Caco-2 (cell line): ENCODE data around the gene AREL1. TPM values are rescaled to one million over a fixed set of nuclear protein-coding genes. Genes with fewer than 3 reads are reported as not detected.

Source experiments
- BruUV-seq: library from RNA; stranded (reverse); fragments of 400-500 nt; replicated peaks from 2 replicates; lab custom pipeline; 2021; lab: Mats Ljungman, UMichigan
- CTCF ChIA-PET: fragments of 300-600 bp; sonication (Branson Sonifier 250); formaldehyde crosslinking; loops from one replicate; lab custom pipeline; 2022; ENCODE audit warnings: antibody characterized with exemption; lab: Charles Lee
- POLR2A ChIA-PET: fragments of 300-600 bp; sonication (Branson Sonifier 250); formaldehyde crosslinking; loops from one replicate; lab custom pipeline; 2022; ENCODE audit warnings: antibody characterized with exemption; lab: Charles Lee
- DNase-seq, 2 experiments: peaks; one replicate each; pipeline versions ENCODE4 v3.0.0 to v3.0.0-alpha.2; 2020 to 2022
- H3K27me3 ChIP-seq: replicated peaks from 2 replicates; pipeline ENCODE4 v1.6.0; 2011; ENCODE audit warnings: low read length; ENCODE audit not compliant: control insufficient read depth, insufficient read depth
- H3K36me3 ChIP-seq: 2 replicates; pipeline ENCODE4 v1.5.1; 2011; ENCODE audit warnings: low read length; ENCODE audit not compliant: control insufficient read depth, insufficient read depth
- H3K4me1 ChIP-seq: fragments of 250-450 bp; sonication (Bioruptor Pico); 2 replicates; pipeline ENCODE4 v1.5.1; 2020; ENCODE audit warnings: mild to moderate bottlenecking
- H3K4me3 ChIP-seq: 2 replicates; pipeline ENCODE4 v1.5.1; 2011; ENCODE audit warnings: low read depth, mild to moderate bottlenecking, control low read depth, low read length
- H3K9me3 ChIP-seq: fragments of 250-450 bp; sonication (Bioruptor Pico); 2 replicates; pipeline ENCODE4 v1.5.1; 2020; ENCODE audit warnings: mild to moderate bottlenecking, moderate library complexity
- H3K27ac Mint-ChIP-seq: one replicate; pipeline ENCODE4 v1.8.0; 2022; ENCODE audit warnings: mixed read lengths; ENCODE audit not compliant: unreplicated experiment
- H3K27me3 Mint-ChIP-seq: one replicate; pipeline ENCODE4 v1.8.0; 2022; ENCODE audit warnings: mixed read lengths; ENCODE audit not compliant: insufficient read depth, unreplicated experiment
- H3K36me3 Mint-ChIP-seq: one replicate; pipeline ENCODE4 v1.8.0; 2022; ENCODE audit warnings: mild to moderate bottlenecking, mixed read lengths; ENCODE audit not compliant: insufficient read depth, unreplicated experiment
- H3K4me1 Mint-ChIP-seq: one replicate; pipeline ENCODE4 v1.8.0; 2022; ENCODE audit warnings: low read depth, mixed read lengths; ENCODE audit not compliant: unreplicated experiment
- H3K4me3 Mint-ChIP-seq: one replicate; pipeline ENCODE4 v1.8.0; 2022; ENCODE audit warnings: mild to moderate bottlenecking, moderate library complexity, mixed read lengths; ENCODE audit not compliant: unreplicated experiment
- H3K9me3 Mint-ChIP-seq: one replicate; pipeline ENCODE4 v1.8.0; 2022; ENCODE audit warnings: mixed read lengths; ENCODE audit not compliant: unreplicated experiment
- CTCF ChIP-seq, 2 experiments: fragments of 200-600 bp in 1 of 2; IDR thresholded peaks; 1 replicate in 1 of 2; 2 replicates in 1 of 2; pipeline versions ENCODE4 v1.5.1 to v1.8.0; 2011 to 2022; ENCODE audit warnings: antibody characterized with exemption in 1 of 2, control low read depth in 1 of 2, inconsistent platforms in 1 of 2, low read depth in 1 of 2, low read length in 1 of 2, mild to moderate bottlenecking in 1 of 2, moderate library complexity in 1 of 2; ENCODE audit not compliant: insufficient read depth in 1 of 2, severe bottlenecking in 1 of 2, unreplicated experiment in 1 of 2
- intact Hi-C: fragments of 100-400 bp; cut with micrococcal nuclease; formaldehyde crosslinking; loops from one replicate; pipeline ENCODE4 v1.10.0; 2022; ENCODE audit not compliant: unreplicated experiment
- total RNA-seq: library from RNA; stranded (reverse); gene quantifications from 2 replicates; pipeline ENCODE4 v1.2.3, GENCODE V29; 2022

Gene AREL1
- total RNA-seq, 1 experiment from 2014 or later: 38.0 TPM

GRCh38 chr14:74710480-74710879 lies 2.4 kb downstream of the AREL1 start:
- Mint-ChIP-seq H3K4me1 (no peaks in the 10 kb centered on the region), H3K36me3 (peaks cover 9% of the 10 kb centered on the region), H3K4me3 (no peak overlapping the region), H3K27me3 (no peaks in the 10 kb centered on the region), H3K27ac (no peak overlapping the region), H3K9me3 (no peaks in the 10 kb centered on the region)
- H3K36me3 ChIP-seq: no peaks in the 10 kb centered on the region
- ChIA-PET POLR2A (no interaction called here), CTCF (interaction anchor here (0.6 to 0.7 kb wide), 2 partner anchors 69 to 195 kb away, joined by 3 read pairs; no protein-coding TSS in a partner anchor)
- no peak for DNase-seq
- no peak for TF ChIP-seq CTCF (IDR thresholded peaks at IDR 0.05; ENCODE audit: insufficient read depth in 1 of 2, low read depth in 1 of 2, low read length in 1 of 2, severe bottlenecking in 1 of 2, unreplicated experiment in 1 of 2)
- H3K9me3 ChIP-seq: no peaks in the 10 kb centered on the region
- H3K4me1 ChIP-seq: 0 out of 2 replicates have a peak, but pooled peaks cover 3% of the 10 kb centered on the region
- BruUV-seq: no TSS peak
- intact Hi-C loops: no loop called here
- H3K27me3 ChIP-seq: no peaks in the 10 kb centered on the region
- H3K4me3 ChIP-seq: no peak overlapping the region

GRCh38 chr14:74705613-74706500 lies 7.0 kb downstream of the AREL1 start:
- TF ChIP-seq CTCF (IDR thresholded peaks at IDR 0.05; ENCODE audit: insufficient read depth in 1 of 2, low read depth in 1 of 2, low read length in 1 of 2, severe bottlenecking in 1 of 2, unreplicated experiment in 1 of 2): no peak
- Mint-ChIP-seq H3K36me3 (peaks cover 6% of the 10 kb centered on the region), H3K27ac (no peak overlapping the region), H3K9me3 (peaks cover 13% of the 10 kb centered on the region), H3K27me3 (no peaks in the 10 kb centered on the region), H3K4me3 (no peak overlapping the region), H3K4me1 (no peaks in the 10 kb centered on the region)
- DNase-seq: no peak
- Histone ChIP-seq H3K36me3 (no peaks in the 10 kb centered on the region), H3K4me3 (no peak overlapping the region), H3K27me3 (no peaks in the 10 kb centered on the region), H3K9me3 (peaks cover 14% of the 10 kb centered on the region), H3K4me1 (no peaks in the 10 kb centered on the region)
- intact Hi-C loops: no loop called here
- no TSS peak for BruUV-seq
- POLR2A ChIA-PET: no interaction called here
- CTCF ChIA-PET: interaction anchor here (1.3 kb wide), 1 partner anchor 10 kb away, joined by 3 read pairs; no protein-coding TSS in a partner anchor

GRCh38 chr14:74704656-74705055 lies 8.2 kb downstream of the AREL1 start:
- no peaks in the 10 kb centered on the region for H3K27me3 ChIP-seq
- Mint-ChIP-seq H3K4me3 (no peak overlapping the region), H3K36me3 (peaks cover 6% of the 10 kb centered on the region), H3K4me1 (no peaks in the 10 kb centered on the region), H3K27ac (no peak overlapping the region), H3K9me3 (peaks cover 13% of the 10 kb centered on the region), H3K27me3 (no peaks in the 10 kb centered on the region)
- peaks cover 14% of the 10 kb centered on the region for H3K9me3 ChIP-seq
- BruUV-seq: no TSS peak
- POLR2A ChIA-PET: no interaction called here
- DNase-seq: no peak
- CTCF ChIA-PET: no interaction called here
- TF ChIP-seq CTCF (IDR thresholded peaks at IDR 0.05; ENCODE audit: insufficient read depth in 1 of 2, low read depth in 1 of 2, low read length in 1 of 2, severe bottlenecking in 1 of 2, unreplicated experiment in 1 of 2): no peak
- H3K4me3 ChIP-seq: no peak overlapping the region
- H3K4me1 ChIP-seq: no peaks in the 10 kb centered on the region
- no peaks in the 10 kb centered on the region for H3K36me3 ChIP-seq
- intact Hi-C loops: no loop called here
